Keratinocyte (primary cell): Measurements from ENCODE around the gene NFATC2. TPM values are rescaled to one million over a fixed set of nuclear protein-coding genes. Genes with fewer than 3 reads are reported as not detected.

ENCODE experiments used
- DNase-seq: peaks from one replicate; pipeline ENCODE4 v3.0.0-alpha.2; 2011; ENCODE audit warnings: low read depth, missing footprints, low spot score
- FAIRE-seq: peaks from 2 replicates; lab custom pipeline; 2011; peaks lifted over from hg19 to GRCh38; lab: Jason Lieb, UNC
- H2AFZ ChIP-seq: 2 replicates; pipeline ENCODE4 v1.6.0; 2012; ENCODE audit warnings: low read length, control low read depth, inconsistent platforms; ENCODE audit not compliant: control insufficient read depth
- H3K27ac ChIP-seq: 2 replicates; pipeline ENCODE4 v1.5.1; 2011; ENCODE audit warnings: low read length; ENCODE audit not compliant: control insufficient read depth, insufficient read depth
- H3K27me3 ChIP-seq: 3 replicates; pipeline ENCODE4 v1.6.0; 2011; ENCODE audit warnings: low read length; ENCODE audit not compliant: control insufficient read depth, insufficient read depth; ENCODE audit errors: extremely low read depth
- H3K36me3 ChIP-seq, 2 experiments: 2 replicates in 1 of 2; 3 replicates in 1 of 2; pipeline ENCODE4 v1.5.1; 2011; ENCODE audit warnings: low read length in 2 of 2, mild to moderate bottlenecking in 1 of 2; ENCODE audit not compliant: control insufficient read depth in 2 of 2, insufficient read depth in 2 of 2; ENCODE audit errors: extremely low read depth in 1 of 2
- H3K4me1 ChIP-seq: 3 replicates; pipeline ENCODE4 v1.5.1; 2011; ENCODE audit warnings: low read length; ENCODE audit not compliant: control insufficient read depth, insufficient read depth; ENCODE audit errors: extremely low read depth
- H3K4me2 ChIP-seq: 3 replicates; pipeline ENCODE4 v1.6.0; 2011; ENCODE audit warnings: low read depth, low read length; ENCODE audit not compliant: control insufficient read depth, insufficient read depth; ENCODE audit errors: extremely low read depth
- H3K4me3 ChIP-seq, 3 experiments: fragments of 200-600 bp in 1 of 3; sonication (generic) in 1 of 3; 2 replicates in 2 of 3; 3 replicates in 1 of 3; pipeline ENCODE4 v1.5.1; 2011 to 2016; ENCODE audit warnings: low read length in 3 of 3, mild to moderate bottlenecking in 3 of 3, control low read depth in 2 of 3, inconsistent platforms in 1 of 3, low read depth in 1 of 3, mixed read lengths in 1 of 3, mixed run types in 1 of 3, moderate library complexity in 1 of 3; ENCODE audit not compliant: control insufficient read depth in 2 of 3, insufficient read depth in 2 of 3; ENCODE audit errors: extremely low read depth in 1 of 3
- H3K79me2 ChIP-seq: 2 replicates; pipeline ENCODE4 v1.6.0; 2012; ENCODE audit warnings: low read length; ENCODE audit not compliant: control insufficient read depth, insufficient read depth
- H3K9ac ChIP-seq: 3 replicates; pipeline ENCODE4 v1.6.0; 2011; ENCODE audit warnings: low read length; ENCODE audit not compliant: control insufficient read depth, insufficient read depth; ENCODE audit errors: extremely low read depth
- H3K9me1 ChIP-seq: 3 replicates; pipeline ENCODE4 v1.6.0; 2011; ENCODE audit warnings: low read length; ENCODE audit not compliant: control insufficient read depth, insufficient read depth; ENCODE audit errors: extremely low read depth
- H3K9me3 ChIP-seq: 2 replicates; pipeline ENCODE4 v1.5.1; 2012; ENCODE audit warnings: low read depth, low read length; ENCODE audit not compliant: control insufficient read depth
- H4K20me1 ChIP-seq: 3 replicates; pipeline ENCODE4 v1.6.0; 2011; ENCODE audit warnings: low read length; ENCODE audit not compliant: control insufficient read depth, insufficient read depth; ENCODE audit errors: extremely low read depth
- EZH2 ChIP-seq: IDR thresholded peaks from one replicate; pipeline ENCODE4 v1.6.1; 2012; ENCODE audit warnings: inconsistent platforms, mild to moderate bottlenecking, low read length, moderate library complexity
- dilution Hi-C: fragments of 300-500 bp; cut with MboI; formaldehyde crosslinking; loops from one replicate; pipeline ENCODE4 v1.7.0; 2020; ENCODE audit warnings: low sequenced_read_pairs; ENCODE audit not compliant: extremely low pct_ligation_motif_present
- polyA plus RNA-seq, 5 experiments: library from polyadenylated mRNA; depleted of rRNA in 3 of 5; stranded (reverse) in 3 of 5; stranded (forward) in 1 of 5; unstranded in 1 of 5; fragments of >200 nt; gene quantifications; 1 replicate in 1 of 5; 2 replicates in 3 of 5; 3 replicates in 1 of 5; pipeline versions ENCODE4 v1.2.1 to v1.2.3, GENCODE V29; 2011 to 2012; ENCODE audit warnings: missing spikeins in 2 of 5, low read depth in 1 of 5, low replicate concordance in 1 of 5
- TF ChIP-seq, protein P1 (sequence below), 3 experiments: IDR thresholded peaks in 1 of 3; conservative IDR thresholded peaks in 1 of 3; optimal IDR thresholded peaks in 1 of 3; 2 replicates in 2 of 3; 3 replicates in 1 of 3; pipeline versions ENCODE3 to v1.5.1; 2011; ENCODE audit warnings: low read length in 3 of 3, mild to moderate bottlenecking in 3 of 3, moderate library complexity in 2 of 3, control low read depth in 1 of 3, inconsistent platforms in 1 of 3; ENCODE audit not compliant: insufficient read depth in 2 of 3; ENCODE audit errors: extremely low read depth in 1 of 3

NFATC2 gene
- polyA plus RNA-seq, 1 donor (not counting 4 experiments of a cell fraction or from before 2014, with no cell fraction given), result 0.05 TPM

- no peak overlapping the region for H3K4me3 ChIP-seq
- TF ChIP-seq, protein P1, sequence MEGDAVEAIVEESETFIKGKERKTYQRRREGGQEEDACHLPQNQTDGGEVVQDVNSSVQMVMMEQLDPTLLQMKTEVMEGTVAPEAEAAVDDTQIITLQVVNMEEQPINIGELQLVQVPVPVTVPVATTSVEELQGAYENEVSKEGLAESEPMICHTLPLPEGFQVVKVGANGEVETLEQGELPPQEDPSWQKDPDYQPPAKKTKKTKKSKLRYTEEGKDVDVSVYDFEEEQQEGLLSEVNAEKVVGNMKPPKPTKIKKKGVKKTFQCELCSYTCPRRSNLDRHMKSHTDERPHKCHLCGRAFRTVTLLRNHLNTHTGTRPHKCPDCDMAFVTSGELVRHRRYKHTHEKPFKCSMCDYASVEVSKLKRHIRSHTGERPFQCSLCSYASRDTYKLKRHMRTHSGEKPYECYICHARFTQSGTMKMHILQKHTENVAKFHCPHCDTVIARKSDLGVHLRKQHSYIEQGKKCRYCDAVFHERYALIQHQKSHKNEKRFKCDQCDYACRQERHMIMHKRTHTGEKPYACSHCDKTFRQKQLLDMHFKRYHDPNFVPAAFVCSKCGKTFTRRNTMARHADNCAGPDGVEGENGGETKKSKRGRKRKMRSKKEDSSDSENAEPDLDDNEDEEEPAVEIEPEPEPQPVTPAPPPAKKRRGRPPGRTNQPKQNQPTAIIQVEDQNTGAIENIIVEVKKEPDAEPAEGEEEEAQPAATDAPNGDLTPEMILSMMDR (optimal IDR thresholded peaks at IDR 0.05 in 1 of 3, IDR thresholded peaks at IDR 0.05 in 1 of 3, conservative IDR thresholded peaks at IDR 0.05 in 1 of 3; ENCODE audit: extremely low read depth in 1 of 3, insufficient read depth in 2 of 3, low read length in 3 of 3), result no peak
- no peak for TF ChIP-seq EZH2
- DNase-seq (no peak), FAIRE-seq (no peak)
- H3K79me2 ChIP-seq, result no peaks in the 10 kb centered on the region
- H3K9me1 ChIP-seq, result no peaks in the 10 kb centered on the region
- no peak overlapping the region for H2AFZ ChIP-seq
- no peak overlapping the region for H3K9ac ChIP-seq
- no peaks in the 10 kb centered on the region for H4K20me1 ChIP-seq
- dilution Hi-C loops, result no loop called here
- no peaks in the 10 kb centered on the region for H3K9me3 ChIP-seq
- H3K27ac ChIP-seq, result no peak overlapping the region
- no peaks in the 10 kb centered on the region for H3K36me3 ChIP-seq
- H3K27me3 ChIP-seq, result peaks cover 7% of the 10 kb centered on the region
- no peak overlapping the region for H3K4me2 ChIP-seq
- H3K4me1 ChIP-seq, result peaks cover 14% of the 10 kb centered on the region
Measured at GRCh38 chr20:51442602-51443001, 99.9 kb downstream of the NFATC2 start.

DNA sequence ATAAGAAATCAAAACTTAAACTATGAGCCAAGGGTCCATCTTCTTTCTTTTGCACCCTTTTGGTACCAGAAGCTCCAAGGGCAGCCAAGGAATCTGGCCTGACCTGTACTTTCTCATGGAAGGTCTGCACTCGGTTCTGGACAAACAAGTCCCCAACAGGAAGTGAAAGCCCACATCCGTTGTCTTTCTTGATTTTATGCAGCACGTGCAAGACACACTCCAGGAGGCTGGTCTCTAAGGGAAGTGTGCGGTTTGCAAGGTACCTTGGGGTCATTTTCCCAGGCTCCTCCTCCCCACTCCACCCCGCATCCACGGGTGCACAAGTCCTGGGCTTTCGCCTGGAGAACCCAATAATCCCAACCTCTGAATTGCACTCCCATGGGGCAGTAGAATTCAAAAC is 101.9 kb downstream of the NFATC2 start:
- no peak for TF ChIP-seq EZH2
- TF ChIP-seq, protein P1 (optimal IDR thresholded peaks at IDR 0.05 in 1 of 3, IDR thresholded peaks at IDR 0.05 in 1 of 3, conservative IDR thresholded peaks at IDR 0.05 in 1 of 3; ENCODE audit: extremely low read depth in 1 of 3, insufficient read depth in 2 of 3, low read length in 3 of 3), result no peak
- no peak overlapping the region for H3K4me3 ChIP-seq
- no peaks in the 10 kb centered on the region for H3K36me3 ChIP-seq
- no peaks in the 10 kb centered on the region for H3K4me1 ChIP-seq
- H3K4me2 ChIP-seq, result no peak overlapping the region
- no peaks in the 10 kb centered on the region for H4K20me1 ChIP-seq
- FAIRE-seq, result no peak
- dilution Hi-C loops, result no loop called here
- H3K9ac ChIP-seq, result no peak overlapping the region
- H3K79me2 ChIP-seq, result no peaks in the 10 kb centered on the region
- H2AFZ ChIP-seq, result no peak overlapping the region
- no peaks in the 10 kb centered on the region for H3K9me3 ChIP-seq
- H3K27me3 ChIP-seq, result peaks cover 7% of the 10 kb centered on the region
- no peaks in the 10 kb centered on the region for H3K9me1 ChIP-seq
- no peak for DNase-seq
- H3K27ac ChIP-seq, result no peak overlapping the region
